GM20431 (cell line): Measurements from ENCODE around the gene TFDP1.

ENCODE experiments used
- in situ Hi-C: fragments of 300-500 bp; cut with MseI, MboI; formaldehyde crosslinking; loops from one replicate; pipeline ENCODE4 v1.15.0; 2020; ENCODE audit warnings: low sequenced_read_pairs; ENCODE audit not compliant: unreplicated experiment

Gene TFDP1

GRCh38 chr13:113671066-113672001, 86.8 kb downstream of the TFDP1 start:
- in situ Hi-C loops, result no loop called here

DNA sequence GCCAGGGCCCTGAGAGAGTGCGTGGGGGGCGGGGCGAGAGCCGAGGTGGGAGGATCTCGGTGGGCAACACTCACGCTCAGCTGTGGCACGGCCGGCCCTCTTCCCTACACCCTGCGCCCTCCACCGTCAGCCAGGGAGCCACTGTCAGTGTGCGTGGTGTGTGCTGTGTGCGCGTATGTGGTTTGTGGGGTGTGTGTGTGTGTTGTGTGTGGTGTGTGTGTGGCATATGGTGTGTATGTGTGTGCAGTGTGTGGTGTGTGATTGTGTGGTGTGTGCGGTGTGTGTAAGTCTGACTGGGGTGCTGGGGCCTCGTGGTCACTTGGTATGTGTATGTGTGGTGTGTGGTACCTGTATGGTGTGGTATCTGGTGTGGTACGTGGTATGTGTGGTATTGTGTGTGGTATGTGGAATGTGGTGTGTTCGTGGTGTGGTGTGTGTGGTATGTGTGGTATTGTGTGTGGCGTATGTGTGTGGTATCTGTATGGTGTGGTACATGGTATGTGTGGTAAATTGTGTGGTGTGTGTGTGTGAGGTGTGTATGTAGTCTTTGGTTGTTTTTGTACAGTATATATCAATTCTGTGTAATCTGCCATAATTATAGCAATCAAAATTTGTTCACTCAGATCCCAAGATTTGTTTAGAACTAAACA, 87.6 kb downstream of the TFDP1 start:
- in situ Hi-C loops, result no loop called here
